ENCODE measurements around the gene NTSR1.

- TF ChIP-seq YY1 (IDR thresholded peaks at IDR 0.05; ENCODE audit: insufficient read depth, insufficient read length) (no peak), SUZ12 (IDR thresholded peaks at IDR 0.05; ENCODE audit: extremely low read depth, insufficient read depth, insufficient read length) (no peak)
Measured at GRCh38 chr20:62733891-62734290, 25.3 kb downstream of the NTSR1 start.

Data from NT2/D1 (cell line).